Endothelial cell of umbilical vein (primary cell): ENCODE results near the gene SLC4A5.

Experiments used
- EZH2 ChIP-seq: IDR thresholded peaks from 2 replicates; pipeline ENCODE4 v1.6.1; 2012; ENCODE audit warnings: borderline replicate concordance, low read depth, mild to moderate bottlenecking, moderate library complexity, low read length, inconsistent platforms; ENCODE audit not compliant: severe bottlenecking
- JUN ChIP-seq: IDR thresholded peaks from 2 replicates; pipeline ENCODE4 v1.6.1; 2011; ENCODE audit warnings: borderline replicate concordance, low read depth; ENCODE audit not compliant: insufficient read length, insufficient read depth
- POLR2A ChIP-seq: IDR thresholded peaks from 2 replicates; pipeline ENCODE4 v1.6.1; 2012; ENCODE audit warnings: low read depth, mild to moderate bottlenecking, control low read depth, low read length
- TF ChIP-seq, protein P1 (sequence below), 2 donors: IDR thresholded peaks; 1 replicate in 1 of 2; 2 replicates in 1 of 2; pipeline ENCODE4 v1.5.1; 2011; ENCODE audit warnings: low read length in 2 of 2, mild to moderate bottlenecking in 2 of 2, moderate library complexity in 2 of 2, control low read depth in 1 of 2, inconsistent platforms in 1 of 2, low read depth in 1 of 2; ENCODE audit not compliant: insufficient read depth in 1 of 2; ENCODE audit errors: extremely low read depth in 1 of 2
- TF ChIP-seq, protein P2 (sequence below): IDR thresholded peaks from 2 replicates; pipeline ENCODE4 v1.6.1; 2011; ENCODE audit not compliant: insufficient read depth, insufficient read length

DNA sequence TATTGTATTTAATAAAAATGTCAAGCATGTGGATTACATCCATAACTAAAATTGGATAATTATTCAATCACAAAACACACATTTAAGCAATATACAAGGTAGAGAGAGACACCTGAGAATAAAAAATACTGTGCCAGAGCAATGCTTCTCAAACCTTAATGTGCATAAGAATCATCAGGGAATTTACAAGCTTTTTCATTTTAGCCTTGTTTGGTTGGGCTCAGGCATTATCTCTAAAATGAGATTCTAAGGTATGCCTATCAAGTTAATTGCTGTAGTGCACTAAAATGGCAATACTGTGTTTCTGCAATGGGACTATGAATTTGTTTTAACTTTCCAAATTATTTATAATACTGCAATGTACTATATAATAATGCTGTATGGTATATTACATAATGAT lies 165.5 kb downstream of the SLC4A5 start:
- TF ChIP-seq, protein P1, sequence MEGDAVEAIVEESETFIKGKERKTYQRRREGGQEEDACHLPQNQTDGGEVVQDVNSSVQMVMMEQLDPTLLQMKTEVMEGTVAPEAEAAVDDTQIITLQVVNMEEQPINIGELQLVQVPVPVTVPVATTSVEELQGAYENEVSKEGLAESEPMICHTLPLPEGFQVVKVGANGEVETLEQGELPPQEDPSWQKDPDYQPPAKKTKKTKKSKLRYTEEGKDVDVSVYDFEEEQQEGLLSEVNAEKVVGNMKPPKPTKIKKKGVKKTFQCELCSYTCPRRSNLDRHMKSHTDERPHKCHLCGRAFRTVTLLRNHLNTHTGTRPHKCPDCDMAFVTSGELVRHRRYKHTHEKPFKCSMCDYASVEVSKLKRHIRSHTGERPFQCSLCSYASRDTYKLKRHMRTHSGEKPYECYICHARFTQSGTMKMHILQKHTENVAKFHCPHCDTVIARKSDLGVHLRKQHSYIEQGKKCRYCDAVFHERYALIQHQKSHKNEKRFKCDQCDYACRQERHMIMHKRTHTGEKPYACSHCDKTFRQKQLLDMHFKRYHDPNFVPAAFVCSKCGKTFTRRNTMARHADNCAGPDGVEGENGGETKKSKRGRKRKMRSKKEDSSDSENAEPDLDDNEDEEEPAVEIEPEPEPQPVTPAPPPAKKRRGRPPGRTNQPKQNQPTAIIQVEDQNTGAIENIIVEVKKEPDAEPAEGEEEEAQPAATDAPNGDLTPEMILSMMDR (IDR thresholded peaks at IDR 0.05; ENCODE audit: extremely low read depth in 1 of 2, insufficient read depth in 1 of 2, low read depth in 1 of 2, low read length in 2 of 2): no peak
- no peak for TF ChIP-seq JUN
- TF ChIP-seq, protein P2, sequence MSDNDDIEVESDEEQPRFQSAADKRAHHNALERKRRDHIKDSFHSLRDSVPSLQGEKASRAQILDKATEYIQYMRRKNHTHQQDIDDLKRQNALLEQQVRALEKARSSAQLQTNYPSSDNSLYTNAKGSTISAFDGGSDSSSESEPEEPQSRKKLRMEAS: no peak
- no peak for TF ChIP-seq EZH2
- TF ChIP-seq POLR2A: no peak
